Fibroblast of the conjunctiva (primary cell): ENCODE data around the gene PBX1.

Experiments used
- DNase-seq: peaks from one replicate; pipeline ENCODE4 v3.0.0-alpha.2; 2010; ENCODE audit warnings: low read depth

PBX1 gene

DNA sequence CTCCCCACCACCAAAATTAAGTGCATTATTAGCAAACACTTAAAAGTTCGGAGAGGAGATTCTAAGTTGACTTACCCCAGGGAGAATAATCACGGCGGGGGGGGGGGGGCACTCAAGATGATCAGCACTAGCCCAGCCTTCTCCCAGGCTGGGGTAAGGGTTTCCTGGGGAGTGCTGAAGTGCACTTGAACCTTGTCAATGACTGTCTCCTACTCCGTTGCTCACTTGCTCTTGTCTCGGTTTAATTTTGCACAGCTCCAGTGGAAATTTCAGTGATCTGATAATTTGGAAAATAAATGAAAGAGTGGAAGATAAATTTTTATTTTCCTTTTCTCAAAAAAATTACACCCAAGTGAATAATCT is 59.2 kb downstream of the PBX1 start:
- DNase-seq: no peak

GRCh38 chr1:164619006-164619784 is 60.2 kb downstream of the PBX1 start:
- DNase-seq: no peak

DNA sequence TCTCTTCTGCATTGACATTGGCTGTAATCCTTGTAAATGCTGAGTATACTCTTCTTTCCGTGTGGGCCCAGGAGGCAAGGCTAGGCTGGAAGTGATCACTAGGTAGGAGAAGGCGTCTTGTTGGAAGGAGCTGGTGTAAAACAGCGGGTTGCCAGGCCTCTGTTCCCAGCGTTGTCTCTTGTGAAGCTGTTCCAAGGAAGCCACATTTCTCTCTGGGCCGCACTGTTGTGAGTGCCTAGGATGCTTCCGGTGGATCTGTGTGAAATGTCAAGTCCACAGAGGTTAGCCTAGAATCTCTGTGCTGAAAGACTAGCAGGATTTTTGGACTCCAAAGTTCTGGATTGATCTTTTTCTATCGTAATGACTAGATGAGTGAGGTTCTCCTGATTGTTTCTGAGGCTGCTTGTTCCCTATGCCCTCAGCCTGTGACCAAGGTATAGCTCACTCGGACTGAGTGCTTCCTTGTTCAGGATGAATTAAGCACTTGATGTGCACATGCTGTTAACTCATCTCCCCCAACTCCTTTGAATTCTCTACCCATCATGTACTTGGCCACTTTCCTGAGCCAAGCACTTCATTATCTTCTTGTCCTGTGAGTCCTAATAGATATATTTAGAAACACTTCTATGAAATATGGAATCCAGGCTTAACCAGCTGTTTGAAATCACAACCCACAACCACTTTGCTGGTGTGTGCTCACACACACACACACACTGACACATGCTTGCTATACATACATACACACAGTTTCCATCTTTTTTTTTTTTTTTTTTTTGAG is 63.3 kb downstream of the PBX1 start:
- DNase-seq: no peak

DNA sequence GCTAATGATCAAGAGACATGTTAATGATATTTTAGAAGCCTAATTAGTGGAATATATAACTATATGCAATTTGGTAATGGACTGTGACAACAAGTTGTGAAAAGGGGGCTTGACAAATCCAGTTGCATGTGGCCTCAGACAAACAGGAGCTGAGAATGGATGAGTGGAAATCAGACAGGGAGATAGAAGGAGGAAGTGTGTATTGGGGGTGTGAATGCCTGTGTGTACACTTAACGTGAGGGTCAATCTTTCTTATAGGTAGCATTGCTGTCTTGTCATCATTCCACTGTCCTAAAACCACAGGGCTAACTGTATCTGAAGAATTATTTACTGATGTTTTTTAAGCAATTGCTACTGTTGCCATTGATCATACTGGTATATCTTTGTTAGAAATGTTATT is 64.8 kb downstream of the PBX1 start:
- DNase-seq: no peak

DNA sequence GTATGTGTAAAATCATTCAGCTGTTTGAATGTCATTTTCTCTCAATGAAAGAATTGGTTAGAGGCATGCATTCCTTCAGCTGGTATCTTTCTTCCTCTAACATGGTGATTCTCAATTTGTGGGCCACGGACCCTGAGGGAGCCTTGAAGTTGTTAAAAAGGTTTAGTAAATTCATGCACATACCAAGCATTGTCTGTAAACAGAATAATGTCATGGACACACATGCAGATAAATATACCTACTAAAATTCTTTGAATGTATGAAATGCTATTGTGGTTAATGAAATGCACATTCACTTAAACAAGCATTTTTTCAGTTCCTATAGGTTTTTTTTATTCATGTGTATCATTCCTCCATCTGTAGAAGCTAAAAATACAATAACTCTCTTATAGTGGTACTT is 65.4 kb downstream of the PBX1 start:
- DNase-seq: no peak

DNA sequence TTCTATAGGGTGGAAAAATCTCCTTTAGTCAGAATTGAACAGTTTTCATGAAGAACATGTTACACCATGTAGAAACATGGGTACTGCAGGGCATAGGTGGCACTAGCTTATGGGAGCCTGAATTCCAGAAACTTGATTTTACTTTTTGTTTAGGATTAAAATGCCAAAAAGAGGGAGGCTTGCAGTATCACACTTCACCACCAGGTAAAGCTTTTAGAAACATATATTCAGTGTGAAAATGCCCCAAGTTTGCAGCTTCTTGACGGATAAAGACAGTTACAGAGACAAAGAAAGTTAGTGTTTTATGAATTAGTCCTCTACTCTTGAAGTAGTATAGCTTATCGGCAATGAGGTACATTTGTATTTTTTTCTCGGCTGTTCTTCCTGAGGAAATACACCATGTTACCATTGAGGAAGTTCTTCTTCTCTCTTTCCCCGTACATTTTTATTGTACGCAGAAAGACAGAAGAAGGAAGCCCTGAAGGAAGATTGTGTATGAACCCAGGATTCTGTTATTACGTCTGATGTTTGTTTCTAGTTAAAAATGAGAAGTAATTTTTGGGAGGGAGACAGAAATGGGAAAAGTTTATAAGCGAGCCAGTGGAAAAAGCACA is 66.1 kb downstream of the PBX1 start:
- DNase-seq: no peak

GRCh38 chr1:164628772-164629171 is 69.8 kb downstream of the PBX1 start:
- no peak for DNase-seq

- DNase-seq: no peak
These were observed 71.0 kb downstream of the PBX1 start for GRCh38 chr1:164629971-164630370.

DNA sequence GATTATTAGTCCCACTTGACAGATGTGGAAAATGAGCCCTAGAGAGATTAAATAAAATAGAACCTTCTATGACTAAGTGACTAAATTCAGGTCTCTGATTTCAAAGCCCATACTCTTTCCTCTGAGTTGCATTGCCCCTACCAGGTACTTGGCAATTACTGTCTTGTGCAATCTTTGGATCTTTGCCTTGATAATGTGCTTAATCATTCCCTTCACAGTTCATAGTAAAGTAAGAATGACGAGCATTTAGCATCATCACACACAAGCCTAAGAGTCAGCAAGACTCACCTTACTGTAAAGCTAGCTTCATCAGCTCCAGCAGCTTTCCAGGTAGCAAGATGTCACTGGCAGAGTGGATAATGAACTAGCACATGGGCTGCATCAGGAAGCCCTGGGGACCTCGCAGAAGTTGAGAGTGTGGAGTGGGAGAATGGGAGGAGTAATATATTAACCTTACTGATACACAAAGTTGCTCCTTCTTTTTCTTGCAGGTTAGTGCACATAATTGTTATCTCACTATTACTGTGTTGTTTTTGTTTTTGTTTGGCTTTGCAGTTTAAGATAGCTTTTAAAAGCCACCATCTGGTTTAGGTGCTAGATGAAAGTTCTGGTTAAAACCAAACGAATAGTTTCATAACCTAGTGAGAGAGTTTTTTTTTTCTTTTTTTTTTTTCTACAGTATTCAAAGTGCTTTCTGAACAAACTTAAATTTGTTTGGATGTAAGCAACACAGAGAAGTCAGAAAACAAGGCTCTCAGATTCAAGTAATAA is 71.8 kb downstream of the PBX1 start:
- no peak for DNase-seq

- no peak for DNase-seq
These were observed 72.8 kb downstream of the PBX1 start for GRCh38 chr1:164631751-164632150.

GRCh38 chr1:164633997-164634396 is 75.0 kb downstream of the PBX1 start:
- DNase-seq: no peak

DNA sequence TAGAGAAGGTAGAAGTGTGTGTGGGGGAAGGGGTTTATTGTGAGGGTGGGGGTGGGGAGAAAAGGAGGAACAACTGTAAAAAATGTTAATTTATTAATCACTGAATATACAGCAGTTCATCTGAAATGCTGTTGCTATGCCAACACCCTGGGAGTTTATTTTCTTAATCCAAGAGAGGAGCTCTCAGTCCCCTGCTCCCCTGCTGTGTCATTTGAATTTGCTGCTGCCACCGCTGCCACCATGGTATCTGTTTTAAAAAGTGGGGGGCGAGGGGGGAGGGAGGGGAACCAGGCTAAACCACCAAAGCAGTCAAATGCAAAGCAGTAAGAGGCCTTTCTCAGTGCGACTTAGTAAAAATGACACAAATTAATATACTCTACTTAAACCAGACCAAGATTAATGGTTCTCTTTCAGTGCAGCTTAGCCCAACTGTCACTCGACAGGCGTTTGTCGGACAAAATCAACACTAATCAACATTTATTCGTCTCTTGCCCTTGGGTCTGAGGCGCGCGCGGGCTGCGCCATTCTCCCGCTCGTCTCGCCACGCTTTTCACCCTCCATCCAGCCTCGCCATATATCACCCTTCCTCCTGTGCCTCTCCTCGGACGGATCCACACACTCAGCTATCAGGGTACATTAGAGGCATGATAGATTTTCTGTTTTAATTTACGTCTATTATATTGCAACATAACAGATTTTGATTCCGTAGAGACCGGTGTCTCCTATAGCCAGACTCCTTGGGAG is 76.2 kb downstream of the PBX1 start:
- no peak for DNase-seq

DNA sequence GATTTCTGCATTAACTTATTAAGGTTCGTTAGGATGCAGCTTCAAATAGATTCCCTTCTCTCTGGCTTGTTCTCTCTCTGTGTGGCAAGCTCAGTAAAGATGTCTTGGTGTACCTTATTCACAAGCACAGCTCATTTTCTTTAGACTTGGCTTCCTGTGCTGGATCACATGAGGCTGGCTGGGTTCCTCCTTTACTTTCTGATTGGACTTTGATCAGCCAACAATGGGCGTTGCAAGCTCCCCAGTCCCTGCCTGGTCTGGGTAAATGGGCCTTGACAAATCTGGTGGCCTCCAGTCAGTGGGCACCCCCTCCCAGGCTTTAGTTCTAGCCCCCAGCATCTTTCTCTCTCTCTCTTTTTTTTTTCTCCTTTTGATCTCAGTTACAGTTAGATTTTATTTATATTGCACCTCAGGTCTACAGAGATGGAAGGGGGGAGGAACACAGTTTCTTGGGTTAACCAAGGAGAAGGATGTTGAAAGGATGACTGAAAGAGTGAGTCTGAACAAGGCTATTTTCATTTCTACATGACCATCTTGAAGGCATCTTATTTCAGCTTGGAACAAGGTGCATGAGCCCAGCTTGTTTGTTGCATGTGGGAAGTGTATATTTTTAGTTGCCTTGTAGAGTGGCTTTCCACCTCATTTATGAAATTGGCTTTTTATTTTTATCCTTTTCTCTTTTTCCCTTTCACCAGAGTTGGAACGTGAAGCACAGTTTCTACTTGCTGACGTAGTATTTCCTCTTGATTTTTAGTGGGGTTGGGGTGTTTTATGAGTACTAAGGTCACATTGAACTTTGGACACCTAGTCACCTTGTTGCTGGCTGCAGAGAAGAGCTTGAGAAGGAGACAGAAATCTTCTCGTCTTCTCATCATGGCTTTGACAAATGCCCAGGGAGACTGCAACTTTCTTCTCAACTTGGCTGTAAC is 77.1 kb downstream of the PBX1 start:
- no peak for DNase-seq

- DNase-seq: no peak
These were observed 77.8 kb downstream of the PBX1 start for GRCh38 chr1:164636757-164637156.

GRCh38 chr1:164637461-164638375 is 78.7 kb downstream of the PBX1 start:
- DNase-seq: peak; percentile 65

DNA sequence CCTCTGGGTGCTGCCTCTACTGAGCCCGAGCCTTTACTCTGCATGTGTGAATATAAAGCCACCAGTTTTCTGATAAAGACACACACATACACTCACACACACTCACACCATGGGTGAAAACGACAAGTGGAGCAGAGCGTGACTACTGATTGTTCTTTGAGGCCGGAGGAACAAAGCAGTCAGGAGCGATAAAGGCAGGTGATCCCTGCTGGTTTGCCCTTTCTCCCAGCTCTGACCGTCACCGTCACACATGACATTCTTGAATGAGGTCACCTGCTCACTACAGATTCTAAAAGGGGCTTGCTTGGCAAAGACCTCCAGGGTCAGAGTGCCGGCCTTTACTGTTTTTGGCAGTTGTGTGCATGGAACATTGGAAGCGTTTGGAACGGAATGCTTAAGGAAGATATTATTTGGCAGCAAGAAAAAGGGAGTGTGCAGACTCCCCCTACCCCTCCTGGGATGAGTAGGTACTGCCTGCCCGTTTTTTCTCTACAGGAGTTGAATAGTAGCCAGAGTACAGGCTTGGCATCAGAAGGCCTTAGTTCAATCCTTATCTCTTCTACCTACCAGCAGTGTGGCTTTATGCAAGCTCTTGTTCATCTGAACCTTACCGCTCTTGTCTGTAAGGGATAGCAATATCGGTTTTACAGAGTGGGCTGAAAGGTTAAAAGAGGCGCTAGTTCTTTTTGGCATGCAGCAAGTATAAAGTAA is 79.7 kb downstream of the PBX1 start:
- DNase-seq: no peak

- no peak for DNase-seq
These were observed 81.8 kb downstream of the PBX1 start for GRCh38 chr1:164640686-164641352.

DNA sequence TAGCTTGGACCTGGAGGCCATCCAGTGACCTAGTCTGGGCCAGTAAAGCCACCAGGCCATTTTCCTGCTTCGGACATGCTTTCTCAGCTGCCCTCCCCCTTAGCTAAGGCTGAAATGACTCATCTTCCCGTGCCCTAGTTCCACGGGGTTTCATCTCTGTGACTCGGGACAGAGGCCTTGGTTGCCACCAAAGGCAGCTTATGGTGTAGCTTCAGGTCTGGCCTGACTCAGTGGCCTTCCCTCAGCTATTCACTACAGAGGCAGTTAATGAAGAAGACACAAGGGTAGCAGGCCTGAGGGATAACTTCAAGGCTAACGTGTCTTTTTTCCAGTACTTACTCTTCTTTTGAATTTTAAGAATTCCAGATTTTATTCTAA is 82.4 kb downstream of the PBX1 start:
- no peak for DNase-seq
